Measurements from ENCODE around the gene EML6. TPM values are rescaled to one million over a fixed set of nuclear protein-coding genes. Genes with fewer than 3 reads are reported as not detected.

The EML6 gene
- total and polyA plus RNA-seq, 2 of the 8 experiments (the other 6 are each of a cell fraction or from before 2014, with no cell fraction given): 1.2 to 1.6 TPM

DNA sequence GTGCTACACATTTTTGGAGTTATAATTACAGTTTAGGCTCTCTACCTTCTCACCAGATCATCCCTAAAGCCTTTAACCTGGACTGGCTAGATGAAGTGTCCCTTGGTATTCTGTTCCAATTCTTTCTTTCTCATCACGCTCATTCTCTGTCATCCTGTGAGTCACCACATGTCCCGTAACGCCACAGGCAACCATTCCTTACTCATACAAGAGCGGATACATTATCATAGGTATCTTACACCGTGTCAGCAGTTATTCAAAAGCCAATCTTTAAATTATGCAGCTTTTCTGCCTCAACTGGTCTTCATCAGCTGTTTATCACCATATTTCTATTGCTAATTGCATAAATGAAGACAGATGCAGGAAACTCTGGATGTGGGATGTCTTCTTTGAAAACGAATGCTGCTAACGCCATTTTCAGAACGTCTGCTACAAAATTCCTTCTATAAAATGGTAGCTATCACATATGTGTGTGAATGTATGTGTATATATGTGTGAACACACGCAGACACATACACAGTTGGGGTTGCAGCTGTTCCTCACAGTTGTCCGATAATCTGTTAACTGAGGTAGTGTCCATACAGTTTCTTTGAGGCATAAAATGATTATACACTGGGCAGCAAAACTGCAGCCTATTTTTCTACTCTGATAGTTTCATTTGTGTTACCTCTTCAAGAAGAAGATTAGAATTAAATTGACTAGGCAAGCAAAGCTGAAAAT, 47.9 kb downstream of the EML6 start (continued):
- TF ChIP-seq EZH2 (IDR thresholded peaks at IDR 0.05; ENCODE audit: low read depth, low read length, severe bottlenecking) (no peak), SRF (IDR thresholded peaks at IDR 0.05; ENCODE audit: low read depth, low read length) (no peak)
- TF ChIP-seq, protein P1, sequence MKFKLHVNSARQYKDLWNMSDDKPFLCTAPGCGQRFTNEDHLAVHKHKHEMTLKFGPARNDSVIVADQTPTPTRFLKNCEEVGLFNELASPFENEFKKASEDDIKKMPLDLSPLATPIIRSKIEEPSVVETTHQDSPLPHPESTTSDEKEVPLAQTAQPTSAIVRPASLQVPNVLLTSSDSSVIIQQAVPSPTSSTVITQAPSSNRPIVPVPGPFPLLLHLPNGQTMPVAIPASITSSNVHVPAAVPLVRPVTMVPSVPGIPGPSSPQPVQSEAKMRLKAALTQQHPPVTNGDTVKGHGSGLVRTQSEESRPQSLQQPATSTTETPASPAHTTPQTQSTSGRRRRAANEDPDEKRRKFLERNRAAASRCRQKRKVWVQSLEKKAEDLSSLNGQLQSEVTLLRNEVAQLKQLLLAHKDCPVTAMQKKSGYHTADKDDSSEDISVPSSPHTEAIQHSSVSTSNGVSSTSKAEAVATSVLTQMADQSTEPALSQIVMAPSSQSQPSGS (IDR thresholded peaks at IDR 0.05; ENCODE audit: low read length): no peak
